Peyer's patch (tissue), 4 donors: ENCODE measurements around the gene ZNF311.

ENCODE experiments used
- POLR2A ChIP-seq, 2 donors: fragments of 450-650 bp; IDR thresholded peaks; one replicate each; pipeline ENCODE4 v1.5.1; 2017; ENCODE audit warnings: antibody characterized with exemption in 2 of 2, mild to moderate bottlenecking in 2 of 2, moderate library complexity in 2 of 2
- TF ChIP-seq, protein P1 (sequence below), 6 experiments: fragments of 450-650 bp in 4 of 6; fragments of 200-600 bp in 2 of 6; sonication (generic) in 1 of 6; IDR thresholded peaks; one replicate each; pipeline ENCODE4 v1.5.1; 2017 to 2019; ENCODE audit warnings: antibody characterized with exemption in 6 of 6, mild to moderate bottlenecking in 3 of 6, moderate library complexity in 1 of 6

DNA sequence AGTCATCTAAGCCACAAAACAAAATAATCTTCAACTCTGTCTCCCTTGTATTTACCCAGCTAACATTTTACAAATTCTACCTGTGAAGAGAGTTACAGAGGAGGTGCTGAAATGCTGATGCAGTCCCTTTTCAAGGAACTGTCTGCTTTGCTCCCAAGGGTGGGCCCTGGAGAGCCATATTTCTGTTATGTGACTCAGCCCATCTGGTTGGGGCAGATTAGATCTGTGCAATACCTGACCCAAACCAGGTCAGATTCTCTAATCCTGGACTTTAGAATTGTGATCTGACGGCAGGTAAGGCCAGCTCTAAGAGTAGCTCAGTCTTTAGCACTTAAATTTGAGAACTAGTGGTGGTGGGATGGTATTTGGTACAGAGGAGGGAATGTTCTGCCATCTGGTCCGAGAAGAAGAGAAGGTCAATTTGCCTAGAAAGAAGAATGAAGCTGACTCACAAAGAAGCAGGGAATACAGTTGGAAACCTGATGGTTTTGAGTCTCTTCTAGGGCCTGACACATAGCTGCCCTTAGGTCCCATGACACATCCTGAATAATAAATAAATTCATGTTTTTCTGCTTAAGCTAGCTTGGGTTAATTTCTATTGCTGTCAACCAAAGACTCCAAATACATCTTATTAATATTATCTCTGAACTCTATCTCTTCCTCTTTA lies 8.1 kb downstream of the ZNF311 start:
- TF ChIP-seq, protein P1, sequence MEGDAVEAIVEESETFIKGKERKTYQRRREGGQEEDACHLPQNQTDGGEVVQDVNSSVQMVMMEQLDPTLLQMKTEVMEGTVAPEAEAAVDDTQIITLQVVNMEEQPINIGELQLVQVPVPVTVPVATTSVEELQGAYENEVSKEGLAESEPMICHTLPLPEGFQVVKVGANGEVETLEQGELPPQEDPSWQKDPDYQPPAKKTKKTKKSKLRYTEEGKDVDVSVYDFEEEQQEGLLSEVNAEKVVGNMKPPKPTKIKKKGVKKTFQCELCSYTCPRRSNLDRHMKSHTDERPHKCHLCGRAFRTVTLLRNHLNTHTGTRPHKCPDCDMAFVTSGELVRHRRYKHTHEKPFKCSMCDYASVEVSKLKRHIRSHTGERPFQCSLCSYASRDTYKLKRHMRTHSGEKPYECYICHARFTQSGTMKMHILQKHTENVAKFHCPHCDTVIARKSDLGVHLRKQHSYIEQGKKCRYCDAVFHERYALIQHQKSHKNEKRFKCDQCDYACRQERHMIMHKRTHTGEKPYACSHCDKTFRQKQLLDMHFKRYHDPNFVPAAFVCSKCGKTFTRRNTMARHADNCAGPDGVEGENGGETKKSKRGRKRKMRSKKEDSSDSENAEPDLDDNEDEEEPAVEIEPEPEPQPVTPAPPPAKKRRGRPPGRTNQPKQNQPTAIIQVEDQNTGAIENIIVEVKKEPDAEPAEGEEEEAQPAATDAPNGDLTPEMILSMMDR (IDR thresholded peaks at IDR 0.05): no peak
- TF ChIP-seq POLR2A (IDR thresholded peaks at IDR 0.05): no peak
